HG02938 (cell line): ENCODE measurements around the gene OSBPL10.
"Not testable (repeated sequence)": the region's sequence is repeated elsewhere in the genome, so short reads cannot be mapped to it uniquely, and the experiment has no call there.

Experiments used
- ATAC-seq: cut with Tn5 transposase; IDR thresholded peaks from one replicate; pipeline ENCODE4 v1.9.1; 2021; ENCODE audit warnings: mild to moderate bottlenecking, moderate library complexity; ENCODE audit not compliant: unreplicated experiment

OSBPL10 gene

DNA sequence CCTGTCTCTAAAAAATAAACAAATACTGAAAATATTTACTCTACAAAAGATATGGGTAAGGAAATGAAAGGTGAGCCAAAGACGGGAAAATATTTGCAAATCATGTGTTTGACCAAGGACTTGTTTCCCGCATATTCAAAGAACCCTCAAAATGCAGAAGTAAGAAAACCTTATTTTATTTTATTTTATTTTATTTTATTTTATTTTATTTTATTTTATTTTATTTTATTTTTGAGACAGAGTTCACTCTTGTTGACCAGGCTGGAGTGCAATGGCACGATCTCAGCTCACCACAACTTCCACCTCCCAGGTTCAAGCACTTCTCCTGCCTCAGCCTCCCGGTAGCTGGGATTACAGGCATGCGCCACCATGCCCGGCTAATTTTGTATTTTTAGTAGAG lies 11.9 kb upstream of the OSBPL10 start:
- not testable (repeated sequence) for ATAC-seq

DNA sequence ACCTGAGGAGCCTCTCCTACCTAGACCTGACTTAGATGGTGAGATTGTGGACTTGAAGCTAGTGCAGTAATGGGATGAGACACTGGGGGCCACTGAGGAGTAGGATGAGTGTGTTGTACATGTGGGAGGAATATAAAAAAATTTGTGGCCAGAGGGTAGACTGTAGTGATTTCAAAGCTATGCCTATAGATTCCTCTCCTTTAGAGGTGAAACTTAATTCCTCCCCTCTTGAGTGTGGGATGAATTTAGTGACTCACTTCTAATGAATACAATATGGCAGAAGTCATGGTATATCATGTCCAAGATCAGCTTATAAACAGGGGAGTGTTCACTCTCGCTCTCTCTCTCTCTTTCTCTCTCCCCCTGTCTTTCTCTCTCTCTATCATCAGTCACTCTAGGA lies 7.2 kb upstream of the OSBPL10 start:
- ATAC-seq, result no peak

DNA sequence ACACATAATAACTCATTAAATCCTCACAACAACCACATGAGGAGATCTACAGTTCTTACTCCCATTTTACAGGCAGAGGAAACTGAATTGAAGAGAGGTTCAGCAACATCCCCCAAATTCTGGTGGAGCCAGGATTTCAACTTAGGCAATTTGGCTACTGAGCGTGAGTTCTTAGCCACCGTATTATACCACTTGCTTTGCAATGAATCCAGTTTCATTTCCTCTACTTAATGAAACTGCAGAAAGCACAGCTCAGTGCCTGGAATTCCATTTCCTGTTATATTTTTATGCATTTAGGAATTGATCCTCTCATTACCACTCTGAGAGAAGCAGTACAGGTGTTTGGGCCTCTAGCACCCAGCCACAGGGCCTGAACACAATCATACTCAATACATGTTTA lies 4.8 kb upstream of the OSBPL10 start:
- ATAC-seq, result no peak

DNA sequence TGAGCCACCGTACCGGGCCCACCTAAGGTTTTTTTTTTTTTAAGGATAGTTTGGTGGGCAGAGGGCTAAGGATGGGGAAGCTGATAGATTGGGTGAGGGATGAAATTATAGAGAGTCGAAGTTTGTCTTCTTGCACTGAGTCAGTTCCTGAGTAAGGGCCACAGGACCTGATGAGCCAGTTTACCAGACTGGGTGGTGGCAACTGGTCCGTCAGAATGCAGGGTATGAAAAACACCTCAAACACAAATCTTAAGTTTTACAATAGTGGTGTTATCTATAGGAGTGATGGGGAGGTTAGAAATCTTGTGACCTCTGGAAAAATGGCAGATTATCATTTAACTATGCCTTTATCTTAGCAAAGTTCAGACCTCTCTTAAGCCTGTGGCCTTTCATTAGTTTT lies 3.3 kb upstream of the OSBPL10 start:
- no peak for ATAC-seq

DNA sequence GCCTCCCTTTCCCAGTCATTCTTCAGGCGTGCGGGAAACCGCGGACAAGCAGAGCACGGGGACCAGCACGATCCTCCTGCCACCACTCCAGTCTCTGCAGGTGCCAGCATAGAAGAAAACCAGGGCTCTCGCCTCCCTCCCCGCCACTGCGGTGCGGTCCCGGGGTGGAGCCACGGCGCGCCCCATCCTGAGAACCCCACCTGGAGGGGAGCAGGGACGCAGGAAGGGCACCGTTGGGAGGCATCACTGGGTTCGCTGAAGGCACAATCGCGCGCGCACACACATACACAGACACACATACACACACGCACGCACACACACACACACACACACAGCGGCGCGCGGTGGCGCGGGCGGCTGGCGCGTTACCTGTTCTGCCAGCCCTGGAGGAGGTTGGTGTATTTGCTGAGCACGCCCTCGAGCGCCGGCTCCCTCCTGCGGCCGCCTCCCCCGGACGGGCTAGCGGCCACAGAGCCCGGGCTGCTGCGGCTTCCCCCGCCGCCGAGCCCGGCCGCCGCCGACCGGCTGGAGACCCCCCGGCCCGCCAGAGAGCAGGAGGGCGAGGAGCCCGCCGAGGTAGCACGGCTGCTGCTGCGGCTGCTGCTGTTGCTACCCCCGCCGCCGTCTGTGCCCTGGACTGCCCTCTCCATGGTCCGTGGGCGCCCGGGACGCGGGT lies 394 bp downstream of the OSBPL10 start:
- ATAC-seq, result no peak

DNA sequence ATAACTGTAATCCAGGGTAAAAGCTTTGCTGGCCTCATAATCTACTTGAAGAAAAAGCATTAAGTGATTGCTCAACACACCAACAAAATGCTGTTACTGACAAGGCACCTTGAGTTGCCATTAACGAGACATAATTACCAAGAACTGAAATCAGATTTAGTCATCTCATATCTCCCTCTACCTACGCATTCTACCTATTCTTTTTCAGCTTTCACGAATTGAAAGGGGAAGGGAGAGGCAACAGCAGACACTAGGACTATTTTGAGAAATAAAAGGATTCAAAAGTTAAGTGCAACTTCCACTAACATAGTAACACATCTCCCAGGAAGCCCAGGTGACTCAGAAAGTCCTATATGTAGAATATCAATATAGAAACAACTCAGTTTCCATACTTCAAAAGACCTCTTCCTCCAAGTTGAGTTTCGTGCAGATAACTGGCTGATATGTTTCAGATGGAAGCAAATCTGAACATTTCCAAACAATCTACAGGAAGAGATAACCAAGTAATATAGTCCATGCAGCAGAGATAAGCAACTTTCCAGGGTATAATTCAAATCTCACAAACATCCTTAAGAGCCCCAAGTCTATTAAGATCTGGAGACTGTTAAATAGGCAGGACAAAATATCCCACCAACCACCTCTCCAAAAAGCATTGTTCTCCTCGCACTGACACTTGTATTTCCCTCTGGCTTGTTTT lies 1.9 kb downstream of the OSBPL10 start:
- peak; percentile 76 for ATAC-seq

DNA sequence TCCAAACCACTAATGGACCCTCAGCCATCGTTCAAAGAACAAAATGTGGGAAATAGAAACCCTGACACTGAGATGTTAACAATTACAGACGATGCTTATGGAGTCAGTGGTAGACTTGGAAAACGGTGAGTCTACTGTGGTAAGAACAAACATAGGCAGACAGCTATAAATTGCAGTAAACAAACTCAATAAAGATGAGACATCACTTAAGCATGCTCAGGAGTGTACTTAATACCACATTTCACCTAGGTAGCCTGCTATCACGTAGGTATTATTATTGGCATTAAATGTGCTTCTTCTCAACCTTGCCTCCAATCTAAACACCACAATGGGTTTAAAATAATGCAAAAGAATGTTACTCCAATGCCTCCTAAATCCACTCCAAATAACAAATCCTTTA lies 2.5 kb downstream of the OSBPL10 start:
- no peak for ATAC-seq

DNA sequence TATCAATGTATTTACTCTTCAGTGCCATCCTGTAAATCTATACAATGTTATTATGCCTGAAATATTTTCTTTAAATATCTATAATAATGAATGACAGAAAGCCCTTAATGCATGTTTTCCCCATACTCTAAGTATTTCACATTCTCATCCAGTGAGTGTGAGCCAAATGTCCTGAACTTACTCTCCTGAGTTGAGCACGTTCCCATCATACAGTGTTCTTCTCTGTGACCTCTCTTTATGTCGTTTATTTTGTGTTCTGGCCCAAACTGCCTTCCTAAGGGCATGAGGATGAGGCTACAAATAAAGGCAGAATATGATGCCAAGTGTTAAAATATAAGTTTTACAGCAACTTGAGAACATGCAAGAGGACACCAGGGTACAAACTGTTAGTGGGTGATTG lies 3.3 kb downstream of the OSBPL10 start:
- ATAC-seq, result no peak

DNA sequence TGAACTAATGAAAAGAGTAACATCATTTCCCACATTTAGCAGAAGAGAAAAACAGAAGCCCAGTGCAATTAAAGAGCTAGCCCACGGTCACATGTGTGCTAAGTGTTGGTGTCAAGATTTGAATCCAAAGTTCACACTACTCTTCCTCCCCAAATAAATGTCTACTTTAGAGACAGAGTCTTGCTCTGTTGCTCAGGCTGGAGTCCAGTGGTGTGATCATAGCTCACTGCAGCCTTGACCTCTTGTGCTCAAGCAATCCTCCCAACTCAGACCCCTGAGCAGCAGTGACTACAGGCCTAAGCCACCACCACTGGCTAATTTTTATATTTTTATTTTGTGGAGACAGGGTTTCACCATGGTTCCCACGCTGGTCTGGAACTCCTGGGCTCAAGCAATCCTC lies 4.8 kb downstream of the OSBPL10 start:
- ATAC-seq, result no peak

DNA sequence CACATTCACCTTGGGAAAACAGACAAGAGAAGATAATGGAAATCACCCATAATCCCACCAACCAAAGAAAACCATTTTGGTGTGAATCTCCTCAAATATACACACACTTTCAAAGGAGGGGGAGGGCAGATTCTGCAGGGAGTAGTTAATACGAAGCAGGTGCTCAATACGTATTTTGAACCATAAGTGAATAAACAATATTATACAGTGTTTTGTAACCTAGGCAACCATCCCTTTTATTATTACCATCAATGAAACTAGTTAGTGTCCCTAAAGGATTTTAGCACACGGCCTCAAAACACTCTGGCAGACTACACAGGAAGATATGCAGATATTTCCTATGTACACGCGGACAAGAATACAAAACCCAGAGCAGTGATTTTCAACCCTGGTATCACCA lies 6.1 kb downstream of the OSBPL10 start:
- no peak for ATAC-seq

DNA sequence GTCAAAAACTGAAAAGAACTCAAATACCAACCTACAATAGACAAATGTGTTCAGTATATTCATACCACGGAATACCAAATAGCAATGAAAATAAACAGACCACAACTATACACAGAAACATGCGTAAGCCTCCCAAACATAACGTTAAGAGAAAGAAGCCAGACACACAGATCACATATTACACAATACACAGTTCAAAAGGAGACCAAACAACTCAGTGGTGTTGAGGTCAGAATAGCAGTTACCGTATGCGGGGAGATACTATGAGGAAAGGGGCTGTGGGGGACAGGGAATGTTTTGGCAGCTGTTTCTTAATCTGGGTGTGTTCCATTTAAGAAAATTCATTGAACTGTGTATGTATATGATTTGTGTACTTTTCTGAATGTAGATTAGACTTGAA lies 6.6 kb downstream of the OSBPL10 start:
- no peak for ATAC-seq

DNA sequence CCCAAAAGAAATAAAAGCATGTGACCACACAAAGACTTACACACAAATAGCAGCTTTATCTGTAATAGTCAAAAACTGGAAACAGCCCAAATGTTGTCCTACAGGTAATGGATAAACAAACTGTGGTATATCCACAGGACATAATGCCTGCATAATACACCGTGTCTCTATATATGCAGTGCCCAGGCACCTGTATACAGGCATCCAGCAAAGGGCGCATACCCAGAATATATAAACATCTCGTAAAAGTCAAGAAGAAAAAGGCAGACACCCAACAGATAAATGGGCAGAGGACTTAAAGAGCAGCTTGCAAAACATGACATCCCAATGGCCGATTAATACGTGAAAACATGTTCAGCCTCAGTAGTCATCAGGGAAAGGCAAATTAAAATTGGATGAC lies 7.2 kb downstream of the OSBPL10 start:
- no peak for ATAC-seq

DNA sequence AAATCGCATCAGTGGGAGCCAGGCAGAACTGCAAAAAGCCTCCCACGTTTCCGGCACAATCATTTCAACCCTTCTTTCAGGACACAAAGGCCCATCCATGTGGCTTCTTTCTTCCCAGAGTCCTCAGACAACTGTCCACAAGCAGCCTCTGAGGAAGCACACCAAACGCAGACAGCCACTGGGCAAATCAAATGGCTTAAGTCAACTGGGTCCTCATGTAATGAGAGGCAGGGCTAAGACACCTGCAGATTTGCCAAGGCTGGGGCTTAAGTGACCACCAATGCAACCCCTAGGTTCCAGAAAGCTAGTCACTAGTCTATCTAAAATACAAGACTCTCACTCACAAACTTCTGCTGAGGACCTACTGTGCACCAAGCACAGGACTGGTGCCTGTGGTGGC lies 8.0 kb downstream of the OSBPL10 start:
- ATAC-seq, result no peak

DNA sequence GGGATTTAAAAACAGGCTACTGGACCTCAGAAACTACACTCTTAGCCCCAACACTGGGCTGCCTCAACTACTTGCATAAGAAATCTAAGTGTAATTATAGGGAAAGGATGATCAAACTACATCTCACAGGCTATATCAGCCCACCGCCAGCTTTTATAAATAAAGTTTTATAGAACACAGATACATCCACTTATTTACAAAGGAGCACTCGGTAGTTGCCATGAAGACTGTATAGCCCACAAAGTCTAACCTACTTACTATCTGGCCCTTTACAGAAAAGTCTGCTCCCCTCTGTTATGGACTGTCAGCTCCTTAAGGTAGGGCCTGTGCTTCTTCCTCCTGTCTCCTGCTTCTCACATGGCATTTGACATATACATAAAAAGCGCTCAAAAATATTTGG lies 9.5 kb downstream of the OSBPL10 start:
- ATAC-seq, result no peak

DNA sequence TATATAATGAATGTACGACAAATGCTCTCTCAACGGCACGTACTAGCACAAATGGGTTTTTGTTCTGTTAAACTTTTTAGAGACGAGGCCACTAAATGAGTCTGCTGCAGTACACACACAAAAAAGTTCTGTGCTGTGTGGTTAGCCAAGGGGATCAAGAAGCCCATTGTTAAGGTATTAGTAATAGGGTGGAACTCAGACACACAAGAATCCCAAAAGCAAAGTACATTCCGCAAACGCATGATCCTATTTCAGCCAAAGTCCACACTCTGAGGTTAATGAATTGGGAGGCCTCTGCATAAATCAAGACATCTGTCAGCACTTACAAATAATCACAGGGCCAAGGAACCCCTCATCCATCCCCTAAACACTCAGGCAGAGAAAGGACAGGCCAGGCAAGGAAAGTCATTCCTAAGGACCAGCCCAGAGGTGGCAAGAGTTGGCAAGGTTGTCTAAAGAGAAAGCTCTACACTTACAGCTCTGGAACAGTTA lies 12.1 kb downstream of the OSBPL10 start:
- ATAC-seq, result no peak

DNA sequence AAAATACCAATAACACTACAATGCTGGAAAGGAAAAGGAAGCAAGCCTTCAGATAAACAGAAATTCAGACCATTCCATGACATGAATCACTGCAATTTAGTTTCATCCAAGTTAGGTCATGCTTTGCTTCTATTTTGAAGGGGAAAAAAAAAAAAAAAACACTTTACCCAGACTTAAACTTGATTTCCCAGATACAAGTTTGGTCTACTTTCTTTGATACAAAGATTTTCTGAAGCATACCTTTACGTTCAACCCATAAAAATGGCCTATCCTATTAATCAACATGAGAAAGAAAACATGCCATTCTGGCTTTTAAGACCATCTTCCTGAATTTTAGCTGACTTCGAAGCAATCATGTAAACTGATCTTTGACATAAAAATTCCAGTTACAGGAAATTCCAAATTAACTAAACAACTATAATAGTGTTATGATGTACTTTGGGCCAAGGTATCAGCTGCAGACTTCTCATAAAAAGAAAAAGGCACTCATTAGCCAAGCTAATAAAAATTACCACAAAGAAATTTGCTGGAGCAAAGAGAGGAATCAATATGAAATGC lies 12.6 kb downstream of the OSBPL10 start:
- no peak for ATAC-seq

DNA sequence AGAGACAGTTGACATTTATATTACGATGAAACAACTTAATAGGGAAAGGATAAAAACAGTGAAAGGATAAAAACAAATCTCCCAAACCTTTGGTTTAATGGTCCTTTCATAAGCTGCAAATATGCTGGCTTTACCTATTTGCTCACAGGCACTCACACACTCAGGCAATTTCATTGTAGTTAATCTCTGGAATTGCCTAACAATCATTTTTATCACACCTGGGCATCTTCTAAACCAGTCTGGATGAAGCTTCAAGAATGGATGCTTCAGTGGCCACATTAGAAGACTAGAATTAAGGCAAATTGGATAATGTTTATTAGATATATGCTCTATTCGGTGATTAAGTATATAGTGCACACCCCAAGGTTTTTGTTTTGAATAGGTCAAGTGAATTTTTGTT lies 13.5 kb downstream of the OSBPL10 start:
- no peak for ATAC-seq

DNA sequence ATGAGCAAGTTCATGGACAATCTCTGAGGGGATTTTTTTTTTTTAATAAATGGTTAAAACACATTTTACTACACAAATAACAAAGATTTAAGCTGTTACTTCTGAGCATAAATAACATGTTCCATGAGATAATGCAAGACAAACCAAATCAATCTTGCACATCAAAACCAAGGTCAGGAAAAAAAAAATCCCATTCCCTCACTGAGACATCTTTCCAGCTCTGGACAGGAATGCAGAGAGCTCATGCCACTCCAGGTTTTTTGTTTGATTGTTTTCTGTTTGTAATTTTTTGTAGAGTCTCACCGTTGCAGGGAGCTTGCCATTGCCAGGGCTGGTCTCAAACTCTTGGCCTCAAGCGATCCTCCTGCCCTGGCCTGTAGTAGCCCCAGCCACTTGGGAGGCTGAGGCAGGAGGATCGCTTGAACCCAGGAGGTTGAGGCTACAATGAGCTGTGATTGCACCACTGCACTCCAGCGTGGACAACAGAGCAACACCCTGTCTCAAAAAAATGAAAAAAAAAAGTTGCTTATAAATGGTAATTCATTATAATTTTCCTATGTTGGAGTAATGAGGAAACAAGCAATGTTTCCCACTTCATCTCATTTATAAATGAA lies 14.0 kb downstream of the OSBPL10 start:
- no peak for ATAC-seq

DNA sequence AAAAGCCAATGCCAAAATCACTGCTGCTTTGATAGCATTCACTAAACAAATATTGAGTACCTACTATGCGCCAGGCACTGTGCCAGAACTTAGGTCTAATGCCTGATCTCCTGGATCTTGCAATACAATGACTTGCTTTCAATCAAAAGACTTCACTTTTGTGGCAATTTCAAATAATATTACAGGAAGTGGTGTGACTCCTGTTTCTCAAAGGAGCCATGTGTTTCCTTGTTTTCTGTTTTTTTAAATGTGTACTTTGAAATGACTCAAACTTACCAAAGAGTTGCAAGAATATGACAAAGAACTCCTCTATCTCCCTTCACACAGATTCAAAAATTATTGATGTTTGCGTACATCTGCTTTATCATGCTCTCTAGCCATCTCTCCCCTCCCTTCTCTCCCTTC lies 18.3 kb downstream of the OSBPL10 start:
- no peak for ATAC-seq

DNA sequence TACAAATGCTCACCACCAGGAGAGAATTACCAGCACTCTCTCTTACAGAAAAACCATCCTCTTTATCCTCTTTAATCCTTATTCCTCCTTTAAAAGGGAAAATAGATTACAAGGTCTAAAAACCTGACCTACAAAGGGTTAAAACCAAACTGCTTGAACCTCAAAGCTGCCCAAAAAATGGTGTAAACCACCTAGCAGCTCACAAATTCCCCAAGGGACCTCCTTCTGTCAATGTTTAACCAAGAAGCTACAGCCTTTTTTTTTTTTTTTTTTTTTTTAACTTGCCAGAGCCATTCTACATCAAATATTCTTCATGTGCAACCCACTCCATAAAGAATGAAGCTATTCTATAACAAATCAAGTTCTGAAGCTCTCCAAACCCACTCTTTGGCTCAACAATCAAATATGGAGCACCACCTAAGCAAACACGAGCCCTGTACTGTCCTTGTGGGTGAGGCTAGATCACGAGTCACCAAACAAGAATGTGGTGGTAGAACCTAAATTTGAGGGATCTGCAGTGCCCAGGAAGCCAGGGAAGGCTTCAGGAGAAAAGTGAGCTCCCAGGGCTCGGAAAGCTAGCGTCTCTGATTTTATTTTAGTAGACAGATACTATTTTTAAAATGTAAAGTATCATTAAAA lies 20.1 kb downstream of the OSBPL10 start:
- peak; percentile 47 for ATAC-seq
